GM19328 (cell line): ENCODE results near the gene CKAP4.
"Not testable (repeated sequence)": the region's sequence is repeated elsewhere in the genome, so short reads cannot be mapped to it uniquely, and the experiment has no call there.

ENCODE experiments used
- ATAC-seq: cut with Tn5 transposase; IDR thresholded peaks from one replicate; pipeline ENCODE4 v1.9.1; 2021; ENCODE audit warnings: mild to moderate bottlenecking, moderate library complexity; ENCODE audit not compliant: unreplicated experiment

The CKAP4 gene, protein sequence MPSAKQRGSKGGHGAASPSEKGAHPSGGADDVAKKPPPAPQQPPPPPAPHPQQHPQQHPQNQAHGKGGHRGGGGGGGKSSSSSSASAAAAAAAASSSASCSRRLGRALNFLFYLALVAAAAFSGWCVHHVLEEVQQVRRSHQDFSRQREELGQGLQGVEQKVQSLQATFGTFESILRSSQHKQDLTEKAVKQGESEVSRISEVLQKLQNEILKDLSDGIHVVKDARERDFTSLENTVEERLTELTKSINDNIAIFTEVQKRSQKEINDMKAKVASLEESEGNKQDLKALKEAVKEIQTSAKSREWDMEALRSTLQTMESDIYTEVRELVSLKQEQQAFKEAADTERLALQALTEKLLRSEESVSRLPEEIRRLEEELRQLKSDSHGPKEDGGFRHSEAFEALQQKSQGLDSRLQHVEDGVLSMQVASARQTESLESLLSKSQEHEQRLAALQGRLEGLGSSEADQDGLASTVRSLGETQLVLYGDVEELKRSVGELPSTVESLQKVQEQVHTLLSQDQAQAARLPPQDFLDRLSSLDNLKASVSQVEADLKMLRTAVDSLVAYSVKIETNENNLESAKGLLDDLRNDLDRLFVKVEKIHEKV

DNA sequence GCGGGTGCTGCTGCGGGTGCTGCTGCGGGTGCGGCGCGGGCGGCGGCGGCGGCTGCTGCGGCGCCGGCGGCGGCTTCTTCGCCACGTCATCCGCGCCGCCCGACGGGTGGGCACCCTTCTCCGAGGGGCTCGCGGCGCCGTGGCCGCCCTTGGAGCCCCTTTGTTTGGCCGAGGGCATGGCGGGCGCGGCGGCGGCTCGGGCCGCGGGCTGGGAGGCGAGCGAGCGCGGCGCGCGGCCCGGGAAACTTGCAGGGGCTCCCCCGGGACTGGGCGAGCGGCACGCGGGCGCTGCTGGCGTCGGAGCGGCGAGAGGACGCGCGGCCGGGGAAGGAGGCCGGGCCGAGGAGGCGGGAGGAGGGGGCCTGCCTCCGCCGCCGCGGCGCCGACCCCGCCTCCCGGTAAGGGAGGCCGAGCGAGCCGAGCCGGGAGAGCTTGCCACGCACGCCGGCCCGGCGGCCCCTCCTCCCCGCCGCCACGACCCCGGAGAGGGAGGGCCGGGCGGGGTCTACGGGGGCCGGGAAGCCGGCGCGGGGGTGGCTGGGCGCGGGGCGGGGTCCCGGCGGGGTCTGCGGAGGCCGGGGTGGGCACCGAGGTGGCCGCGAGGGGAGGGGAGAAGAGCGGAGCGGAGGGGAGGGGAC is at the start of gene CKAP4:
TSS of gene CKAP4 (minus strand) at position 347 of the 638 bp plus-strand sequence. CDS start at position 178, 169 bp downstream.
- ATAC-seq, result peak; percentile 45

DNA sequence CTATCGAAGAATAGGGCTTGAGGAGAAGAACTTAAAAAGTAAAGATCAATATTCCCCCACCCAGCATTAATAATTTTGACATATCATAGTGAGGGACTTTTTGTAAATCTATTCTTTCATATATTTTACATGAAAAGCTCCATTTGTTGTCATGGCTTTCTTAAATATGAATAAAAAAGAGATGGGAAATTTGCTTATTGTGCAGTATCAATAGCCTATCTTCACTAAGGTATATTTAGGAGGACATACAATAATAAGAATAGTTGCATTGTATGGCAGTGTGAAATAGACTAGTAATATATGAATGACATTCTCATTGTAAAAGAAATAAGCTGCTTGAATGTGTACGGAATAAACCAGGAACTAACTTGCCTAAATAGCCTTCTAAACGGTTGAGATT is 49.3 kb upstream of the CKAP4 start:
- ATAC-seq, result no peak

DNA sequence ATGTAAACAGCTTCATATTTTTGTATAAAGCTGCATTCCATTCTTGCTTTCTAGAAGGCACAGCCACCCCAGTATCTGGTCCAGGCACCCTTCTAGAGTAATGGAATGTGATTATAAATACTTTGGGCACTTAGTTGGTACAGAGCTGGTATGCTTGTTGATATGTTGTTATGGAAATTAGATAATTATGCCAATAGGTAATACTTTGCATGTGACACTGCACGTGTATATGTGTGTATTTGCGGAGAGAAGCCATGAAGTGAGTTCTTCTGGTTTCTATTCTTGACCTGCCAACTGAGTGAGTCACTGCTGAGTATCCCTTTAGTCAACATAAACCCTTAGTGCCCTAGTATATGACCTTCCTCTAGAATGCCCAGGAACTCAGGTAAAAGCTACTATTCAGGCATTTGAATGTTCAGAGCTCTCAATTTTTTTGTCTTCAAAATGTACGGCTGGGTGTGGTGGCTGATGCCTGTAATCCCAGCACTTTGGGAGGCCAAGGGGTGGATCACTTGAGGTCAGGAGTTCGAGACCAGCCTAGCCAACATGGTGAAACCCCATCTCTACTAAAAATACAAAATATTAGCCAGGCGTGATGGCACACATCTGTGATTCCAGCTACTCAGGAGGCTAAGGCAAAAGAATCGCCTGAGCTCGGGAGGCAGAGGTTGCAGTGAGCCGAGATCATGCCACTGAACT is 48.5 kb upstream of the CKAP4 start:
- no peak for ATAC-seq

DNA sequence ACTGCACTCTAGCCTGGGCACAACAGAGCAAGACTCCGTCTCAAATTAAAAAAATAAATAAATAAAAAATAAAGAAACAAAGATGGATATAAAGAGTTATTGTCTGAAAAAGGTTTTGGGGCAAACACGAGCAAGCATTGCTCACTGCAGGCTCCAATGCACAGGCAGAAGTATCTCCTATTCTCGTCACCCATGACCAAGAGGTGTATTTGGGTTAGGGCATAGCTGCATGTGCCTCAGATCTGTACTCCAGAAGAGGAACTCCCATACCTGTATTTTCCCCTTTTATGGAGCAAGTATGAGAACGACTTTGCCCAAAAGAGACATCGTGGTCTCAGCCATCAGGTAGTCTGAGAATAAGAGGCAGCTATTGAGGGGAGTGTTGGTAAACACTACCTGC is 44.5 kb upstream of the CKAP4 start:
- ATAC-seq, result no peak

DNA sequence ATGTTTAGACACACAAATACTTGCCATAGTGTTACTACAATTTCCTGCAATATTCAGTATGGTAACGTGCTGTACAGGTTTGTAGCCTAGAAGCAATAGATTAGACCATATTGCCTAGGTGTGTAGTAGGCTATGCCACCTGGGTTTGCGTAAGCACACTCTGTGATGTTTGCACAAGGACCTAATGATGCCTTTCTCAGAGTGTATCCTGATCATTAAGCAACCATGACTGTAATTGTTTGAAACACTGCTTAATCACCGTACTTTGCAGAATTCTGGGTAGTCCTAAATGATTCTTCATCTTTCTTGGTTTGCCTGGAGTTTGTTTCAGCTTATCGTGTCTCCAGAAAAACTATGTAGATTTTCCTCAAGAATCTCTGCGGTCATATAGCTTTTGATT is 43.5 kb upstream of the CKAP4 start:
- ATAC-seq, result no peak

DNA sequence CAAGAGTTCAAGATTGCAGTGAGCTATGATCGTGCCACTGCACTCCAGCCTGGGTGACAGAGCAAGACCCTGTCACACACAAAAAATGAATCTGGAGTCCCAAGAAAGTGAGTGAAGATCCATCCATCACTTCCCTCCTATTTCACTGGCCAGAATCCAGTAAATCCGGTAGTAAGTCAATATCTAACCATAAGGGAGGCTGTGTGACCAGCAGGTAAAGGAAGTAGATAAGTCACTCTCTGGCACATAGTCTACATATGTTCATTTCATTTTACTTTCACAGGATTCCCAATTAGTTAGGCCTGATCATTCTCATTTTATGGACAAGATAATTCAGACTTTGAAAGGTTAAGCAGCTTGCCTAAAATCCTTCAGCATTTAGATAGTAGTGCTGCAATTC is 42.8 kb upstream of the CKAP4 start:
- ATAC-seq, result no peak

DNA sequence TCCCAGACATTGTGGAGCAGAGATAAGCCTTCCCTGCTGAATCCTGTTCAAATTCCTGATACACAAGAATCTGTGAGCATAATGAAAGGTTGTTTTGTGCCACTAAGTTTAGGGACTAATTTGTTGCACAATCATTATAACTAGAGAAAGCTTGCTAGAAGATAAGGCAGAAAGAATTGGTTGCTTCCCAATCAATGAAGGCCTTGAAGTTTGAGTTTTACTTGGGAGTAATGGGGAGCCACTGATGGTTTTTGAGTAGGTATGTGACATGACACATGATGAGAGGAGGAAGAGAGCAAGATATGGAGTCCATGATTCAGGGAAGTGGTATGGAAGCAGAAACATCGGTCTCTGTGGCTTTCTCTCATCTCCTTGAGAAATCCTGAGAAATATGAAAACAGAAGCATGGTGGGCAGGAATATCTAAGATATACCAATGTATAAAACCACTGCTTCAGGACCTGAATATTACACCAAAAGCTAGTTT is 41.4 kb upstream of the CKAP4 start:
- ATAC-seq, result no peak

DNA sequence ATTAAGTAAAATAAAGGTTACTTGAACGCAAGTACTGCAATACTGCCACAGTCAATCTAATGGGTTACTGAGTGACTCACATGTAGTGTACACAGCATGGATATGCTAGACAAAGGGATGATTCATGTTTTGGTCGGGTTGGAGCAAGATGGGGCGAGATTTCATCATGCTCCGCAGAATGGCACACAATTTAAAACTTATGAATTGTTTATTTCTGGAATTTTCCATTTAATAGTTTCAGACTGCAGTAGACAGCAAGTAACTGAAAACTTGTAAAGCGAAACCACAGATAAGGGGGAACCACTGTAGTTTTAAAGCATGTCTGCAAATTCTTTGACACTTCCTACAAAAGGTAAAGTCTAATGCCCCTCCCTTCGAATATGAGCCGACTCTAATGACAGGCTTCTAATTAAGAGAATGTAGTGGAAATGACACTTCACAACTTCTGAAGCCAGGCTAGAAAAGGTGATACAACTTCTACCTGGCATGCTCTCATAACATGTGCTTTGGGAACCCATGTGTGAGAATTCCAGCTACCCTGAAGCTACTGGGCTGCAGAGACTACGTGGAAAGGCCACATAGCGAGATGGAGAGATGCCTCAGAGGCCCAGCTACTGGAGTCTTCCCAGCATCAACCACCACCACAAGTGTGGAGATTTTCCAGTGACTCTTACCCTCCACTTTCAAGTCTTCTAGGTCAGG is 40.8 kb upstream of the CKAP4 start:
- no peak for ATAC-seq

DNA sequence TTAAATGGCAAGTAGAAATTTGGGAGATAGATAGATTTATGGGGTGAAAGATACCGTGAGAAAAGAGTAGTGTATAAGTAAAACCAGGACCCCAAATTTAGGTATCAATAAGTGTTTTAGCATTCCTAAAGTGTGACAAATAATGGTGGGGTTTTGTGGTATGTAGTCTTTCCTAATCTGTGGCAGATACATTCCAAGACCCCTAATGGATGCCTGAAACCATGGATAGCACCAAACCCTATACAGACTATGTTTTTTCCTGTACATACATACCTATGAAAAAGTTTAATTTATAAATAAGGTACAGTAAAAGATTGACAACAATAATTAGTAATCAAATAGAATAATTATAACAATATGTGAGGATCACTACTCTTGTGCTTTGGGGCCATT is 40.3 kb upstream of the CKAP4 start:
- no peak for ATAC-seq

DNA sequence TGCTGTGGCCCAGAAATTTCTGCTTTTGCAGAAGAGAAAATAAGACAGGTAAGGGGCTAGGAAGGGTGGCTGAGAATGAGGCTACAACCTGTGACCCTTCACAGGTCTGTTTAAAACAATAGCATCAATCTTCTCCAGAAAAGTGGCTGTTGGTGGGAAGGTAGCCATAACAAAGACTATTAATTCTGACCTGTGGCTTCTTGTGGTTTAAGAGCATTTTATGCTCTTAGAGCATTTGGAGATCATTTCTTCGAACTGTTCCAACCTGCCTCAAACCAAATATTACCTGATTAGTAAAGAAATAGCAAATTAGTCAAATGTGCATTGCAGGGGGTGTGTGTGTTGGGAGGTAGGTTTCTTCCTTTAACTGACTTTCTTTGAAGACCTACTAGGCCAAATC is 39.5 kb upstream of the CKAP4 start:
- no peak for ATAC-seq

DNA sequence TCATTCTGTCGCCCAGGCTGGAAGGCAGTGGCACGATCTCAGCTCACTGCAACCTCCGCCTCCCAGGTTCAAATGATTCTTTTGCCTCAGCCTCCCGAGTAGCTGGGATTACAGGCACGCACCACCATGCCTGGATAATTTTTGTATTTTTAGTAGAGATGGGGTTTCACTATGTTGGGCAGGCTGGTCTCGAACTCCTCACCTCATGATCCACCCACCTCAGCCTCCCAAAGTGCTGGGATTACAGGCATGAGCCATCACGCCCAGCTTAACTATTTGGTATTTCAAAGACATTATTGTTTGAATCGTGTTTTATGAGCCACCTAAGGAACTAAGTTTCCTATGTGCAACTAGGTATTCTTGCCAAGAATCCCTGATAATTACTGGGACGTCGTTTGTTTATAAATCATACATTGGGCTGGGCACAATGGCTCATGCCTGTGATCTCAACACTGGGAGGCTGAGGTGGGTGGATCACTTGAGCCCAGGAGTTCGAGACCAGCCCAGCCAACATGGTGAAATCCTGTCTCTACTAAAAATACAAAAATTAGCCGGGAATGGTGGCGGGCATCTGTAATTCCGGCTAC is 38.8 kb upstream of the CKAP4 start:
- ATAC-seq, result not testable (repeated sequence)

DNA sequence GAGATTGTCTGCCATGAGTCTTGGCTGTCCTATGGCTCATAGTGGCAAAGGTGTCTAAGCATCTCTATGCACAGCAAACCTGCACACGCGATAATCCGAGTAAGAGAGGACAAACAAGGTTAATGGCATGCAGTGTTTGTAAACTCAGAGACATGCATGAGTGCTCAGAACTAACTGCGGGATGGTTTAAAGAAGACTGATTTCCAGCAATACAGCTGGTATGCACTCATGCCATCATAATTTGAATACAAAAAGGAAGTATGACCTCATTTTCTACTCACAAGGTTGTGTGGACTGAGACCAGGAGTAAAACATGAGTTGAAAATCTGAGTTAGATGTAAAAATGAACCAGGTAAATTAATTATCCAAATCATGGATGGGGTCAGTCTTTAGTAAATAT is 38.2 kb upstream of the CKAP4 start:
- ATAC-seq, result no peak

DNA sequence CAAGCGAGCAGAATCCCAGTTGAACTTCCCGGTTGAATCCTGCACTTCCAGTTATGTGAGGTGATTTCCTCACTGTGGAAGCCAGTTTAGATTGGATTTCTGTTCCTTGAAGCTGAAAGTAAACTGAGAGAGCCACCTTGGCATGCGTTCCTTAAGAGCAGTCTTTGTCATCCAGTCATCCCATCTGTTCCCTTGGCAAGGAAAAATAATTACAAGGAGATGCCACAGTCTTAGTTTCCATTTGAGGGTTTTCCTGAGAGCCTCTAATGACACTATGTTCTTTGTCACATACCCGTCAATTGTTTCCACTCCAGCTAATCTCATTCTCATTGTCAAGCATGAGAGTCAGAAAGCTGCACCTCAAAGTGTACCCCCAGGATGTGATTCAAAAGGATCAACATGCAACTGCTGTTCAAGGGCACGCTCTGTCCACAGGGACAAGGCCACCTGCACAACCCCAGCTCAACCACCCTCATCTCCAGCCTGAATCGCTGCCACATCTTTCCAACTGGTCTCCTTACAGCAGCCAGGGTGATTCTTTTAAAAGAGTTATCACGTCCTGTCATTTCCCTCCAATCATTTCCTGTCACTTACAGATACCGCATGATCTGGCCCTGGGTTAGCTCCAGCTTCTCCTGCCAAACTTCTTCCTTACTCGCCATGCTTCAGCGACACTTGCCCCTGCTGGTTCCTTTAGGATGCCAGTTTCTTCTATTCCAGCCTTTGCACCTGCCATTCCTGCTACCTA is 36.7 kb upstream of the CKAP4 start:
- ATAC-seq, result no peak

DNA sequence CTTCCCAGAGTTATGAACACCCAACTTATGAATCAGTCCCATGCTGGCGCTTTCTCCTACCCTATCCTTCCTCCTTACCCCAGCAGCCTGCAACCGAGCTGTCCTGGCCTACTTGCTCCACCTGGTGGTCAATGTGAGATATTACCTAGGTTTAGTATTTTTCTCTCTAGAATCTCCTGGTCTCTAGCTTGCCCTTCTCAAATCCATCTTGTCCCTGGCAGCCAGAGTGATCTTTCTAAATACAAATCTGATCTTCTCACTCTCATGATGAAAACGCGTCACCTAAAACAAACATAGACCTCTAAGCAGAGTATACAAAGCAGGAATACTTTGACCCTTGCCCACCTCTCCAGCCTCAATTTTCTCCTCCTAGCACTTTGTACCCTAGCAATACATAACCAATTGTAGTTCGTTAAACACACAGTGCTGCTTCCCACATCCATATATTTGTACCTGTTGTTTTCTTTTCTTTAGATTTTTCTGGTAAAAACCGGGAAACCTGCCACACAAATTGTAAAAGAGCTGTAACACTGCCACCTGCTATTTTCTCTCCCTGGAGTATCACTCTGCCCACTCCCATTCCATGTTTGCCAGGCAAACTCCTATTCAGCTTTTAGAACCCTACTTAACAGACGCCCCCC is 34.8 kb upstream of the CKAP4 start:
- ATAC-seq, result no peak

DNA sequence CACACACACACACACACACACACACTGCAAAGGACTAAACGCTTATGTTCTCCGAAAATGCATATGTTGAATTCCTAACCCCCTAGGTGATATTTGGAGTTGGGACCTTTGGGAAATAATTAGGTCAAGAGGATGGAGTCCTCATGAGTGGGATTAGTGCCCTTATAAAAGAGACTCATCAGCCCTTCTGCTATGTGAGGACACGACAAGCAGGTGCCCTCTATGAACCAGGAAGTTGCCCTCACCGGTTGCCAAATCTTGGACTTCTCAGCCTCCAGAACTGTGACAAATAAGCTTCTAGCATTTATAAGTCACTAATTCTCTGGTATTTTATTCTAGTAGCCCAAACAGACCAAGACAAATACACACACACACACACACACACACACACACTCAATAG is 34.0 kb upstream of the CKAP4 start:
- ATAC-seq, result no peak

DNA sequence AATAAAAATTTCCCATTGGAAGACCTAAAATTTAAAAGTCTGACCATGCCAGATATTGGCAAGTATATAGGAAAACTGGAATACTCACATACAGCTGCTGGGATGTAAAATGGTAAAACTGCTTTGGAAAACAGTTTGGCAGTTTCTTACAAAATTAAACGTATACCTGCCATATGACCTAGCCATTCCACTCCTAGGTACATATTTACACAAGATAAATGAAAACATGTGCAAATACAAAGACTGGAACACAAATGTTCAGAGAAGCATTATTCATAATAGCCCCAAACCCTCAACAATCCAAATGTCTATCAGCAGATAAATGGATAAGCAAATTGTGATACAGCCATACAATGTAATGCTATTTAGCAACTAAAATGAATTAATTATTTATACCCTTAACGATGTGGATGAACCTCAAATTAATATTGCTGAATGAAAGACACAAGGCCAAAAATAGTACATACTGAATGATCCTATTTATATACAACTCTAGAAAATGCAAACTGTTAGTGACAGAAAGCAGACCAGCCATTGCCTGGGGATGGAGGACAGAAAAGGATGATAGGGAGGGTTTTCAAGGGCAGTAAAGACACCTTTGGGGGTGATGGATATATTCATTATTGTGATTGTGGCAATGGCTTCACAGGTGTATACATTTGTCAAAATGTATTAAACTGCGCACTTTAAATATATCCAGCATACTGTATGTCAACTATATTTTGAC is 33.4 kb upstream of the CKAP4 start:
- ATAC-seq, result no peak

DNA sequence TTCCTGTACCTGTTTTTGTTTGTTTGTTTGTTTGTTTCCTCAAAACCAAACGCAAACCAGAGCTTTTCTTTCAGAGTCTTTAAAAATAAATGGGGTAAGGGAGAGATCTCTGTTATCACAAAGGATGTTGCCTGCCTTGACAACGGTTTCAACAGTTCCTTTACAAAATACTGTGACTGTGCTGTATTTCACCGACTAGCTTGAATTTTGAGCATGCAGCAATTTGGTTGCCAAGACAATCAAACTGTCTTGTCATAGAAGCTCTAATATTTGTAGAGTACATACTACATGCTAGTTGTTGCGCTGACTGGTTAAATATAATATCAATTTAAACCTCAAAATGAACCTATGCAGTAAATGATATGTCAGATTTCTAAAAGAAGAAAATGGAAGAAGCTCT is 32.3 kb upstream of the CKAP4 start:
- no peak for ATAC-seq

DNA sequence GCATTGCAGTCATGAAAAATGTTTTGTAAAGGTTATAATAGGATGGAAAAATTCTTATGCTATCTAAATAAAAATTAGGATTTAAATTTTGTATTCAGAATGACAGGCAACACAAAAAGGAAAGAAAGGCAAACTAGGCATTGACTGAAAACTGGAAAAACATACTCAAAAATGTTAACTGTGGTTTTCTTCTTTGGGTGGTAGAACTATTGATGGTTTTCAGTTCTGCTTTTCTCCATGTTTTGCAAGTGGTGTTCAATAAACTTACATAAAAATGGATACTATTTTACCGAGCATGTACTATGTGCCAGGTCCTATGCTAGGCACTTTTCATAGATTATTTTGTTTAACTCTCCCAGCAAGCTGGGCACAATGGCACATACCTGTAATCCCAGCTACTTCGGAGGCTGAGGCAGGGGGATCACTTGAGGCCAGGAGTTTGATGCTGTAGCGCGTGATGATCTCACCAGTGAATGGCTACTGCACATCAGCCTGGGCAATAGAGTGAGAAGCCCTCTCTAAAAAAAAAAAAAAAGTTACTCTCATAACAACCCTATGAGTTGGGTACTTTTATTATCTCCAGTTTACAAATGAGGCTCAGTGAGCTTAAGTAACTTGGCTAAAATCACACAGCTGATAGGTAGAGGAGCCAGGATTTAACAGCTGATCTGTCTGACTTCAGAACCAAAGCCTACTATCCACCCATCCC is 28.4 kb upstream of the CKAP4 start:
- no peak for ATAC-seq
